ENCODE results near the gene PSMA5. TPM values are rescaled to one million over a fixed set of nuclear protein-coding genes. Genes with fewer than 3 reads are reported as not detected.
A peak's percentile ranks its signal among the peaks of the same experiment; 100 is the strongest.

PSMA5 gene
- total and polyA plus RNA-seq, 2 of the 13 experiments (the other 11 are each of a cell fraction or from before 2014, with no cell fraction given) = 140 to 169 TPM

- TF ChIP-seq ATF6 (CRISPR knock-in tag; conservative IDR thresholded peaks at IDR 0.05) (0 out of 2 replicates have a peak, but pooled peaks have one; percentile 55), ZBTB21 (CRISPR knock-in tag; IDR thresholded peaks at IDR 0.05) (no peak), BRF2 (CRISPR knock-in tag; IDR thresholded peaks at IDR 0.05) (no peak), ZNF3 (CRISPR knock-in tag; IDR thresholded peaks at IDR 0.05) (no peak), RBM39 (IDR thresholded peaks at IDR 0.05; ENCODE audit: low read depth, low read length, poor library complexity, severe bottlenecking) (no peak), ZNF350 (CRISPR knock-in tag; IDR thresholded peaks at IDR 0.05; ENCODE audit: borderline replicate concordance, low read depth) (no peak), AHR (CRISPR knock-in tag; IDR thresholded peaks at IDR 0.05) (0 out of 2 replicates have a peak, but pooled peaks have one; percentile 42), ZNF160 (CRISPR knock-in tag; IDR thresholded peaks at IDR 0.05) (no peak), NKX3-1 (CRISPR knock-in tag; IDR thresholded peaks at IDR 0.05) (no peak), PAWR (CRISPR knock-in tag; IDR thresholded peaks at IDR 0.05; ENCODE audit: borderline replicate concordance) (no peak), ARID2 (CRISPR knock-in tag; IDR thresholded peaks at IDR 0.05; ENCODE audit: borderline replicate concordance) (no peak), ZNF121 (CRISPR knock-in tag; IDR thresholded peaks at IDR 0.05) (peak; percentile 65; the same call in 1 of the 2 replicates), RARA (CRISPR knock-in tag; IDR thresholded peaks at IDR 0.05) (no peak), DNMT3B (CRISPR knock-in tag; conservative IDR thresholded peaks at IDR 0.05) (no peak), SOX6 (IDR thresholded peaks at IDR 0.05) (no peak), SOX6 (CRISPR knock-in tag; IDR thresholded peaks at IDR 0.05) (peak; percentile 49; the same call in 1 of the 2 replicates), MYPOP (CRISPR knock-in tag; IDR thresholded peaks at IDR 0.05) (no peak), CENPX (CRISPR knock-in tag; IDR thresholded peaks at IDR 0.05) (no peak), SCMH1 (CRISPR knock-in tag; IDR thresholded peaks at IDR 0.05; ENCODE audit: borderline replicate concordance) (no peak), ZNF746 (CRISPR knock-in tag; IDR thresholded peaks at IDR 0.05) (no peak)
- TF ChIP-seq, protein P1, sequence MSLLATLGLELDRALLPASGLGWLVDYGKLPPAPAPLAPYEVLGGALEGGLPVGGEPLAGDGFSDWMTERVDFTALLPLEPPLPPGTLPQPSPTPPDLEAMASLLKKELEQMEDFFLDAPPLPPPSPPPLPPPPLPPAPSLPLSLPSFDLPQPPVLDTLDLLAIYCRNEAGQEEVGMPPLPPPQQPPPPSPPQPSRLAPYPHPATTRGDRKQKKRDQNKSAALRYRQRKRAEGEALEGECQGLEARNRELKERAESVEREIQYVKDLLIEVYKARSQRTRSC (CRISPR knock-in tag; IDR thresholded peaks at IDR 0.05; ENCODE audit: low read depth) = no peak
- TF ChIP-seq, protein P2, sequence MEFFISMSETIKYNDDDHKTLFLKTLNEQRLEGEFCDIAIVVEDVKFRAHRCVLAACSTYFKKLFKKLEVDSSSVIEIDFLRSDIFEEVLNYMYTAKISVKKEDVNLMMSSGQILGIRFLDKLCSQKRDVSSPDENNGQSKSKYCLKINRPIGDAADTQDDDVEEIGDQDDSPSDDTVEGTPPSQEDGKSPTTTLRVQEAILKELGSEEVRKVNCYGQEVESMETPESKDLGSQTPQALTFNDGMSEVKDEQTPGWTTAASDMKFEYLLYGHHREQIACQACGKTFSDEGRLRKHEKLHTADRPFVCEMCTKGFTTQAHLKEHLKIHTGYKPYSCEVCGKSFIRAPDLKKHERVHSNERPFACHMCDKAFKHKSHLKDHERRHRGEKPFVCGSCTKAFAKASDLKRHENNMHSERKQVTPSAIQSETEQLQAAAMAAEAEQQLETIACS (CRISPR knock-in tag; IDR thresholded peaks at IDR 0.05) = no peak; the same call in 1 of the 2 replicates
- TF ChIP-seq, protein P3, sequence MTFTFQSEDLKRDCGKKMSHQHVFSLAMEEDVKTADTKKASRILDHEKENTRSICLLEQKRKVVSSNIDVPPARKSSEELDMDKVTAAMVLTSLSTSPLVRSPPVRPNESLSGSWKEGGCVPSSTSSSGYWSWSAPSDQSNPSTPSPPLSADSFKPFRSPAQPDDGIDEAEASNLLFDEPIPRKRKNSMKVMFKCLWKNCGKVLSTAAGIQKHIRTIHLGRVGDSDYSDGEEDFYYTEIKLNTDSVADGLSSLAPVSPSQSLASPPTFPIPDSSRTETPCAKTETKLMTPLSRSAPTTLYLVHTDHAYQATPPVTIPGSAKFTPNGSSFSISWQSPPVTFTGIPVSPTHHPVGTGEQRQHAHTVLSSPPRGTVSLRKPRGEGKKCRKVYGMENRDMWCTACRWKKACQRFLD (CRISPR knock-in tag; IDR thresholded peaks at IDR 0.05; ENCODE audit: borderline replicate concordance) = no peak
Measured at GRCh38 chr1:109397581-109398342, 28.5 kb downstream of the PSMA5 start, which contains the start of gene SORT1 (continued).
